NCI-H2227 (cell line): Measurements from ENCODE around the gene ATG7.
A peak's percentile ranks its signal among the peaks of the same experiment; 100 is the strongest.

Source experiments
- DNase-seq: peaks from one replicate; lab custom pipeline; 2025; ENCODE audit not compliant: unreplicated experiment; lab: John Stamatoyannopoulos, UW

The ATG7 gene

DNA sequence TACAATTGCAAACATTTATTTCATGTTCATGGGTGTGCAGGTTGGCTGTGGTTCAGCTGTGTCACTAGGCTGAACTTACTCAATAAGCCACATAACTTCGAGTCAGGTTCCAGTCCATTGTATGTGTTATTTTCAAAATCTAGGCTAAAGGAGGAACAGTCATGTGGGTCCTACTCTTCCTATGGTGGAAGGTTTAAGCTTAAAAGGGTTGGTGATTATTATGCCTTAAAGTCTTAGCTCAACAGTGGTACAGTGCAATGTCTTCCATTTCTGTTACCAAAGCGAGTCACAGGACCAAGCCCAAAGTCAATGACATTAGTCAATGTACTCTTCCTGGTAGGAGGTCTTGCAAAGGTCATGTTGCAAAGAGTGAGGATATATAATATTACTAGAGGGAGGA lies 78.2 kb downstream of the ATG7 start:
- no peak for DNase-seq

- no peak for DNase-seq
Observed at GRCh38 chr3:11351451-11351850, 79.3 kb downstream of the ATG7 start.

DNA sequence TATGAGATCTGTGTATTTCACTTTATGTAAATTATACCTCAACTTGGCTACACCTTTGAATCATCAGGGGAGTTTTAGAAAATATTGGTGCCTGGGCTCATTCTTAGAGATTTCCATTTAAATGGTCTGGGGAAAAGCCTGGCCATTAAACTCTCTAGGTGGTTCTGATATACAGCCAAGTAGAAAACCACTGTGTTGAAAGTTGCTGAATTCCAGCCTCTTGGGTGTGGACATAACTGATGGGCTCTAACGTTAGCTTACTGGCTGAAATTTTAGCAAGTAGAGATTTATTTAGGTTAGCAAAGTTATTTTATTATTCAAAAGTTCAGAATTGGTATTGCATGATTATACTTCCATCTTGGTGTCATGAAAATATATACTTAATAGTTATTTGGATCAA lies 84.1 kb downstream of the ATG7 start:
- no peak for DNase-seq

DNA sequence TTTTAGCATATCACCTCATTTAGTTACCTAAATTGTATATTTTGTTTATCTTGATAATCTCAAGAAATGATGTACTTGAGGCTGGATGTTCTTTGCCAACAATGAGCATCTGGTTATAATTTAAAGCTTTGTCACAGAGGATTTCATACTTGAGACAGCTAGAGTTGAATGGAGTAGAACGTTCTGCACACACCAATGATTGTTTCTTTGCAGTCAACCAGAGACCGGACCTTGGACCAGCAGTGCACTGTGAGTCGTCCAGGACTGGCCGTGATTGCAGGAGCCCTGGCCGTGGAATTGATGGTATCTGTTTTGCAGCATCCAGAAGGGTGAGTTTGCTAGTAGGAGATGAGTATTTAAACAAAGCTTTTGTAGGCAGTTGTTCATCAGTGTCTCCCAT lies 90.4 kb downstream of the ATG7 start:
- DNase-seq: no peak

DNA sequence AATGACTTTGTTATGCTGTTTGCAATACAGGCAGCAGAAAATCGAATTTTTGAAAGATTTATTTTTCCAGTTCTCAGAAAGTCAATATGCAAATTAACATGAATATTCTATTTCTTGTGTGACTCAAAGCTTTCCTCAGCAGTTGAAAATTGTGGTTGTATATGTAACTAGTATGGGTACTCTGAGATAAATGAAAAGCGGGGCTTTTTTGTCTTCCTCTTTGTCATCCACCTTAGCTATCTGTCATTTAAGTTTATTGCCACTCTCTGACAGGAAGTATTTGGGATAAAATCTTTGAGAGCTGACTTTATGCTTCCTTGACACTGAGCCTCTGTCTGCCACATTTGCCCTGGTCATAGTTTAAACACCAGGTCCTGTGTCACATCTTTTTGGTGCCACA lies 91.5 kb downstream of the ATG7 start:
- DNase-seq: no peak

DNA sequence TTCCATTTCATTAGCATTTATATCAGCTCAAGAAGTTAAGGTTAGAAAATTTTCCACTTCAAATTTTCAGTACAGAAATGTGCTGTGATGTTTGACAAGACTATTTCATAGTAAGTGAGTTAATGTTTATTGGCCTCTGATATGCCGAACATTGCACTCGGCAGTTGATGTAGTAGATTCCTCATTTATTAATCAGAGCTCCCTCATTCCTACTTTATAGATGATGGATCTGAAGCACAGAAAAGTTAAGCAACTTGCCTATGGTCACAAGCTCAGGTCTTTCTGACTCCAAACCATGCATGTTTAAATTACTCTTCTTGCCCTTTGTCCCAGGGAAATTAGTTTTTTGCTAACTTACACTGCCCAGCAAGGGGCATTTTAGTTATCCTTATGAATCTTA lies 92.0 kb downstream of the ATG7 start:
- no peak for DNase-seq

DNA sequence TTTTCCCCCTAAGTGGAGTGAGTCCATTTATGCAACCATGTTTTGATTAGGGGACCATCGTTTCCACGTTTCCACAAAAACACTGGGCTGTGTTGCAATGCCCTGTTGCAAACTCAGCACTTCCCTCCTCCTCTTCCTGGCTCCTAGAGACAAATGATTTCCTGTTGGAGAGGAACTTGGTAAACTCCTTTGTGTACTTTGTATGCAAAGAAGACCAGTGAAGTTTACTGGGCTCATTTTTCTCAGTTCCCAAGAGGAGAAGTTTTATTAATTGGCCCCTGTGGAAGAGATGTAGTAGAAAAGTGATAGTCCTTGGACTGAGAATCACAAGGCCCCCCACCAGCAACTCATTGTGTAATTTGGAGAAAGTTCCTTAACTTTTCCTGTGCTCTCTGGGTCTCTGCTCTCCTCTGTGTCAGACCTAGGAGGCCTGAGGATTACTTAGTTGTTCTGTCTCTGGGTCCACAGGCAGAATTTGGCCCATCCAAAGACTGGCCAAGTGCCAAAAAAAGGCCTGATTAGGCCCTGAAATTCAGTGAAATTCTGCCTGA lies 95.0 kb downstream of the ATG7 start:
- DNase-seq: no peak

DNA sequence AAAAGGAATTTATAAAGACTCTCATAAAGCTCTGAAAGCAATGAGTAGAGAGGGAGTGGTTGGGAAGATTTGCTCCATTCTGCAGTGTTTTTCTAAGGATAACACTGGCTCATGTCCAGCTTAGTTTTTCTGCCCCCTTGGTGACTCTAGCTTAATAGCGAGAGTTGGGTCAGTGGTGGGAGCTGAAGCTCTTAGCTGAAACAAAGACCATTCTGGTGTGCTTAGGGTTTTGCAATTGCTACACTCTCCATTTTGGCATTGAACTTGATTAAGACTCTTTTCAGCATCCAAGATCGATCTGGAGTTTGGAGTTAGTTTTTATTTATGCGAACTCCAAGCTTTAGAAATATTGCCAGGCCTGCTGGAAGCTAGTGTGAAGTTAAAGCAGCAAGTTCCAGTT lies 98.0 kb downstream of the ATG7 start:
- no peak for DNase-seq

GRCh38 chr3:11370966-11371365 lies 98.8 kb downstream of the ATG7 start:
- no peak for DNase-seq

GRCh38 chr3:11371747-11372146 lies 99.5 kb downstream of the ATG7 start:
- no peak for DNase-seq

DNA sequence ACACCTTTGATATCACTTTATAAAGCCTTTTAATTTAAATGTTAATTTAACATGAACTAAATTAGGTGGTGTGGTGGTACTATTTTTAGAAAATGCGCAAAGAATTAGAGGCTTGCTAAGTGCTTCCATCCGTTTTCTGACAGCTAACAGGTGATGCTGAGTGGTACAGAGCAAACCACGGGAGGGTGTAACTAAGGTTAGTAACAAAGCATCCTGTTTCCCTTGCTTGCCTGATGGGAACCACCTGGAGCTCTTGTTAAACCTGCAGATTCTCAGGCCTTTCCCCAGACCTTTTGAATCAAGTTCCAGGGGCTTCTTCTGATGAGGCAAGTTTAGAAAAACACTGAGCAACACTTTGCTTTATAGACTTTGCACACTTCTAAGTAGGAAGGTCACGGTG lies 101.0 kb downstream of the ATG7 start:
- DNase-seq: no peak

GRCh38 chr3:11373654-11374053 lies 101.5 kb downstream of the ATG7 start:
- no peak for DNase-seq

DNA sequence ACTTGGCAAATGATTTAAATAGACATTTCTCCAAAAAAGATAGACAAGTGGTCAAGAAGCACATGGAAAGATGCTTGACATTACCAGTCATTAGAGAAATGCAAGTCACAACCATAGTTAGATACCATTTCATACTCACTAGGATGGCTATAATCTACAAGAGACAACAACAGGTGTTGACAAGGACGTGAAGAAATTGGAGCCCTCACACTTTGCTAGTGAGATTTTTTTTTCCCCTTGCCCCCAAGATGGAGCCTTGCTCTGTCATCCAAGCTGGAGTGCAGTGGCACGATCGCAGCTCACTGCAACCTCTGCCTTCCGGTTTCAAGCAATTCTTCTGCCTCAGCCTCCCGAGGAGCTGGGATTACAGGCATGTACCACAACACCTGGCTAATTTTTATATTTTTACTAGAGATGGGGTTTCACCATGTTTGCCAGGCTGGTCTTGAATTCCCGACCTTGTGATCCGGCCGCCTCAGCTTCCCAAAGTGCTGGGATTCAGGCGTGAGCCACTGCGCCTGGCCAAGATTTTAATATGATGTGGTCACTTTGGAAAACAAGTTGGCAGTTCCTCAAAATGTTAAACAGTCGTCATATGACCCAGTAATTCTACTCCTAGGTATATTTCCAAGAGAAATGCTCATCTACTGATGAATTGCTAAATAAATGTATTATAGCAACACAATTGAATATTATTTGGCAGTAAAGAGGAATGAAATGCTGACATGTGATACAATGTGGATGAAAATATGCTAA lies 103.3 kb downstream of the ATG7 start:
- DNase-seq: no peak

GRCh38 chr3:11377719-11378118 lies 105.5 kb downstream of the ATG7 start:
- no peak for DNase-seq

DNA sequence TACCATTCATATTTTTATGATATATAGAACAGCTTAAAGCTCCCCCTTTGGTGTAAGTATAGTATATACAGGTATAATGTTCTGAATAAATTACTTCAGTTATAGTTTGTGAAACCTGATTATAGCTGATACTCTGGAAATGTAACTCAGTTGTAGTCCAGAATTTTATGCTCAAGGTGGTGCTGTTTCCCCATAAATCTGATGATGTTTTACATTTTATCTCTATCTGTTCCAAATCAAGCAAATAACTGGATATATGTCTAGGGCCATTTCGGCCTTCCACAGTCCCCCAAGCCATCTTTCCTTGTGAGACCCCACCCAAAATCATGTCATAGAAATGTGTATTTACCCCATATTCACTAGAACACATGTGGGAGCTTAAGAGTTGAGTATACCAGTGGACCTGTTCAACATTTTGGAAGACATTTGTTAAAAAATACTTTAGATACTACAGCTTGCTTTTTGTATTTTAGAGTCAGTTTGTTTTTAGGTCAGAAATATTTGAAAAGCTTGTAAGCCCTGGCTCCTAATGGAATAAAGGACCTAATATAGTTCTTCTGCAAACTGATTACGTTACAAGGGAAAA lies 107.1 kb downstream of the ATG7 start:
- peak; percentile 58 for DNase-seq

DNA sequence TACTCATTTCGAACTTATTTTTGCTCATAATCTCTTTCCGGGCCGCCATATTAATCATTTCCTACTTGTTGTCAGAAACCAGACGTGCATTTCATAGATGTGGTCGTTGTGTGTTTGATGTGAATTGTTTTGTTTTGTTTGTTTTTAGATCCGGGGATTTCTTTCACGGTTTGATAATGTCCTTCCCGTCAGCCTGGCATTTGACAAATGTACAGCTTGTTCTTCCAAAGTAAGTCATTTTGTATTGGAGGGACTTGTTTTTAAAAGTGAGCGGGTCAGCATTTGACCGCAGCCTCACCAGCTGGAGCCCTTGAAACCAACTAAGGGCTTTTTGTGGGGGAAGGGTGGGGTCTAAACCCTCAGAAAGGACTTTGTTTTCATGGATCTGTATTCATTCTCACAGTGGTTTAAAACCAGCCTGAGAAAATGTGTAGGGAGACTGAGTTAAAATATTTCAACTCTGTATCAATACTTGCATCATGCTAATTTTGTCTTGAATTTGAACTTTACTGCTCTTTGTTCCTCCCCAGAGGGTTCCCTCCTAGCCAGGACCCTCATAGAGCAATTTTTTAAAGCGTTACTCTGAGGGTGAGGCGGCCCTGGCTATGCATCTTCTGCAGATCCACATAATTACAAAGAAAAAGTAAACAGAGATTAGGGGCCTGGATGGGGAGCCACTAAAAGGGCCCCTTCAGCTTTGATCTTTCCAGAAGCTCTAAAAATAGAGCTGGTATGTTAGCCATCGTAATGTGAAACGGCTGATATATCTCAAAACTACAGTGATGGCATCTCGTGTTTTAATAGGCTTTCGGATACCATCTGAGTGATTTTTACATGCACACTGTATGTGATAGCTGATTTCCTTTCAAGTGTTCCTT lies 107.9 kb downstream of the ATG7 start:
- peak; percentile 21 for DNase-seq

GRCh38 chr3:11381141-11381540 lies 108.9 kb downstream of the ATG7 start:
- no peak for DNase-seq

GRCh38 chr3:11381563-11381962 lies 109.4 kb downstream of the ATG7 start:
- DNase-seq: no peak

GRCh38 chr3:11382146-11382745 lies 110.0 kb downstream of the ATG7 start:
- no peak for DNase-seq

DNA sequence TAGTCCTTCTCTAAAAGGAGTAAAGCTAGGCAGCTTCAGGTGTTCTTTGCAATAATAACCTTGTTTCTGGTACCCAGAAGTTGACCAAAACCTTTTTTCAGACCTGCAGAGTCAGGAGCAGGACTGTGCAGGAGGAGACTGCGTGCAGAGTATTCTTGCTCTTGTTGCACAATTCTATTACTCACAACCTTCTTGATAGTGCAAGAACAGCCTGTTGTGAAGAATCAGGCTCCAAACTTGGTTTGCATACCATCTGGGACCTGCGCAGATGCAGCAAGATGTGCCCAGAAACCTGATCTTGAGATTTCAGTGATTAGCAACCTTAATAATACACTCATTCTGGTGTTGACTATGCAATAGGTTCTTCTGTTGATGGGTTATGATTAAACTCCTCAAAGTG lies 111.9 kb downstream of the ATG7 start:
- DNase-seq: no peak

- no peak for DNase-seq
Observed at GRCh38 chr3:11385326-11385725, 113.1 kb downstream of the ATG7 start.
